Astrocyte of the spinal cord (primary cell): Measurements from ENCODE around the gene PABPC1L.
A peak's percentile ranks its signal among the peaks of the same experiment; 100 is the strongest.
"Not testable (repeated sequence)": the region's sequence is repeated elsewhere in the genome, so short reads cannot be mapped to it uniquely, and the experiment has no call there.

Source experiments
- DNase-seq: peaks from one replicate; pipeline ENCODE4 v3.0.0; 2011; ENCODE audit warnings: low read depth, low spot score
- H3K4me3 ChIP-seq: 2 replicates; pipeline ENCODE4 v1.5.1; 2011; ENCODE audit warnings: low read depth, mild to moderate bottlenecking, low read length, moderate library complexity
- CTCF ChIP-seq: IDR thresholded peaks from 2 replicates; pipeline ENCODE4 v1.5.1; 2012; ENCODE audit warnings: low read depth, mild to moderate bottlenecking, low read length, inconsistent platforms
- in situ Hi-C: cut with HindIII; loops from 2 replicates; pipeline ENCODE4 v1.10.0; 2017; ENCODE audit warnings: low sequenced_read_pairs

Gene PABPC1L

GRCh38 chr20:44909872-44910689, at the start of gene PABPC1L:
Gene PABPC1L (plus strand): TSS chr20:44910060. CDS start chr20:44910144, 84 bp downstream.
- peak within 1 kb of the TSS; percentile 81 for H3K4me3 ChIP-seq
- no peak for TF ChIP-seq CTCF
- in situ Hi-C loops: no loop called here
- DNase-seq: peak; percentile 59

DNA sequence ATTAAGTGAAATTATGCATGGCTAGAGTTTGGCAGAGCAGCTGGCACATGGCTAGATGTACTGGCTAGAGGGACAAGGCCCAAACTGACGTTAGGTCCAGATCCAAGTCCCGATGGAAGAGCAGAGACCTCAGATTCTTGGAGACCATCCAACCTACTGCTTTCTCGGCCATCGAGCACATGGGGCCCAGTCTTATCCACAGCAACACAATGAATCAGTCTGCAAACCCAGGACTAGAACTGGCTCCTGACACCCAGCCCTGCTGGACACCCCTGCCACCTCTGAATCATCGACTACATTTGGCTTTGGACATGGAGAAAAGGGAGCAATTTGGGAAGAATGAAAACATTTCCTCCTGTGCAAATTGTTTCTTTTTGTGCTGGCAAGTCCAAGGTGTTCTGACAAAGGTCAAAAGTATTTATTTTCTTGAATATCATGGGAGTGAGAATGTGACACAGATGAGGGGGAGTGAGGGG, 48.3 kb upstream of the PABPC1L start:
- no peak overlapping the region for H3K4me3 ChIP-seq
- in situ Hi-C loops: no loop called here
- TF ChIP-seq CTCF: no peak
- peak; percentile 53 for DNase-seq

DNA sequence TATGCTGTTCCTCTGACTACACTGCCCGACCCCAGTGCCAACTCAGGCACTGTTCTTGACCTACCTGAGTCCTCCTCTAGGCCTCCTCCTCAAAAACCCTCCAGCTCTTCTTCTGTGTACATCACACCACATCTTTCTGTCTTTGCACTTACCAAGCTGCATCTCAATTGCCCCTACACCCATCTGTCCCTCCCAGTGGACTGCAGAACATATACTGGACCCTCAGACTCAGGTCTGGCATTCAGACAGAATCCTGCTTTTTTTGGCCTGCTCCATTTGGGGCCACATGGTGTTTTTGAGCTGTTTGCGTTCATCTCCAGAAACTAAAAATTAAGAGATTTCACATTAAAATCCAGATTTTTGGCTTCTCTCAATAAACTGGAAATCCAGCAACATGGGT, 47.6 kb upstream of the PABPC1L start:
- no peak for DNase-seq
- TF ChIP-seq CTCF: no peak
- no peak overlapping the region for H3K4me3 ChIP-seq
- in situ Hi-C loops: no loop called here

- DNase-seq, in situ Hi-C loops, H3K4me3 ChIP-seq: not testable (repeated sequence)
Observed at GRCh38 chr20:44863365-44864084, 46.3 kb upstream of the PABPC1L start.

DNA sequence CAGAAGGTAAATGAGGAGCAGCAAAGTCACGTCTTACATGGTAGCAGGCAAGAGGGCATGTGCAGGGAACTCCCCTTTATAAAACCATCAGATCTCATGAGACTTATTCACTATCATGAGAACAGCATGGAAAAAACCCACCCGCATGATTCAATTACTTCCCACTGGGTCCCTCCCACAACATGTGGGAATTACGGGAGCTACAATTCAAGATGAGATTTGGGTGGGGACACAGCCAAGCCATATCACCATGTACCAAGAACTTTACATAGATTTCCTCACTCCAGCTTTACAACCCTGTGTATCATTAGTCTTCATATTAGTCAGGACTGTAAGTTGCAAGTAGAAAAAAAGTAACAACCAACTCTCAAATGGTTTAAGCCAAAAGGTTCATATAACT, 45.4 kb upstream of the PABPC1L start:
- DNase-seq, in situ Hi-C loops, H3K4me3 ChIP-seq: not testable (repeated sequence)

DNA sequence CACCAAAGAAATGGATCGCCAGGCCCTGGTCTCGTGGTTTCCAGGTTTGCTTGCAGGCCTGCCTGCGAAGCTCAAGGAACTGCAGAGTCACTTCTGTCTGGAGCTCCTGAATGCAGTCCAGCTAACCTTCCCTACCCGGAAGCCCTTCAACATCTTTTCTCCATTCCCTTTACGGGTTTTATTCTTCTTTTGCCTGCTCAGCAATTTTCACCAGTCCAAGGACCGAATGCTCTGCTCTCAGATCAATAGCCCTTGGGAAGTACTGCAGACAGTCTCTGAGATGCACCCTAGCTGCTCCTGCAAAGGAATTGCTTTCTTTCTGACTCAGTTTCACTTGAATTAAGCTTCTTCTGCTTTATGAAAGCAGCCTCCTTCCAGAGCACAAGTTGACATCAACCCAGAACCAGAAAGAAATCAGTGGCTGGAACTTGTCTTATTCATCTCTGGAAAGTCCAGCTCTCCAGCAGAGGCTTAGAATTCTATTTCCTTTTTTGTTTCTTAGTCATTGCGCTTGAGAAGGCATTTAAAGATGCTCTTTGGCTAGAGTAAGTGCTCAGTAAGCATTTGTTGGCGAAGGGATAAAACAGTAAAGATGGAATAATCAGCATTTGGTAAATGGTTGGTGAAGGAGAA, 43.0 kb upstream of the PABPC1L start:
- TF ChIP-seq CTCF: no peak
- no peak overlapping the region for H3K4me3 ChIP-seq
- no peak for DNase-seq
- in situ Hi-C loops: no loop called here

- no peak overlapping the region for H3K4me3 ChIP-seq
- TF ChIP-seq CTCF: no peak
- DNase-seq: no peak
- in situ Hi-C loops: no loop called here
Observed at GRCh38 chr20:44869471-44869870, 40.4 kb upstream of the PABPC1L start.

DNA sequence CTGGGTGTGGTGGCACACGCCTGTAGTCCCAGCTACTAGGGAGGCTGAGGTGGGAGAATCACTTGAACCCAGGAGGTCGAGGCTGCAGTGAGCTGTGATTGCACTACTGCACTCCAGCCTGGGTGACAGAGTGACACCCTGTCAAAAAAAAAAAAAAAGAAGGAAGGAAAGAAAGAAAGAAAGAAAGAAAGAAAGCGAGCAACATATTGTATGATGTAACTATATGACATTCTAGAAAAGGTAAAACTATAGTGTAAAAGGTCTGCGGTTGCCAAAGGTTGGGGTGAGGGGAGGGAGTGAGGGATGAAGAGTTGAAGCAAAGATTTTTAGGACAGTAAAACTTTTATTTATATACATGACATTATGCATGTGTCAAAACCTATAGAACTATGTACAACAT, 27.5 kb upstream of the PABPC1L start:
- DNase-seq, H3K4me3 ChIP-seq, in situ Hi-C loops: not testable (repeated sequence)
